CD4-positive, alpha-beta T cell treated with Interleukin-1 beta for 1 hour (primary cell): ENCODE measurements around the gene NPEPL1.
"Not testable (repeated sequence)": the region's sequence is repeated elsewhere in the genome, so short reads cannot be mapped to it uniquely, and the experiment has no call there.

Source experiments
- DNase-seq, 2 donors: peaks; one replicate each; pipeline ENCODE4 v3.0.0-alpha.2; 2020 to 2022

The NPEPL1 gene, protein sequence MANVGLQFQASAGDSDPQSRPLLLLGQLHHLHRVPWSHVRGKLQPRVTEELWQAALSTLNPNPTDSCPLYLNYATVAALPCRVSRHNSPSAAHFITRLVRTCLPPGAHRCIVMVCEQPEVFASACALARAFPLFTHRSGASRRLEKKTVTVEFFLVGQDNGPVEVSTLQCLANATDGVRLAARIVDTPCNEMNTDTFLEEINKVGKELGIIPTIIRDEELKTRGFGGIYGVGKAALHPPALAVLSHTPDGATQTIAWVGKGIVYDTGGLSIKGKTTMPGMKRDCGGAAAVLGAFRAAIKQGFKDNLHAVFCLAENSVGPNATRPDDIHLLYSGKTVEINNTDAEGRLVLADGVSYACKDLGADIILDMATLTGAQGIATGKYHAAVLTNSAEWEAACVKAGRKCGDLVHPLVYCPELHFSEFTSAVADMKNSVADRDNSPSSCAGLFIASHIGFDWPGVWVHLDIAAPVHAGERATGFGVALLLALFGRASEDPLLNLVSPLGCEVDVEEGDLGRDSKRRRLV

DNA sequence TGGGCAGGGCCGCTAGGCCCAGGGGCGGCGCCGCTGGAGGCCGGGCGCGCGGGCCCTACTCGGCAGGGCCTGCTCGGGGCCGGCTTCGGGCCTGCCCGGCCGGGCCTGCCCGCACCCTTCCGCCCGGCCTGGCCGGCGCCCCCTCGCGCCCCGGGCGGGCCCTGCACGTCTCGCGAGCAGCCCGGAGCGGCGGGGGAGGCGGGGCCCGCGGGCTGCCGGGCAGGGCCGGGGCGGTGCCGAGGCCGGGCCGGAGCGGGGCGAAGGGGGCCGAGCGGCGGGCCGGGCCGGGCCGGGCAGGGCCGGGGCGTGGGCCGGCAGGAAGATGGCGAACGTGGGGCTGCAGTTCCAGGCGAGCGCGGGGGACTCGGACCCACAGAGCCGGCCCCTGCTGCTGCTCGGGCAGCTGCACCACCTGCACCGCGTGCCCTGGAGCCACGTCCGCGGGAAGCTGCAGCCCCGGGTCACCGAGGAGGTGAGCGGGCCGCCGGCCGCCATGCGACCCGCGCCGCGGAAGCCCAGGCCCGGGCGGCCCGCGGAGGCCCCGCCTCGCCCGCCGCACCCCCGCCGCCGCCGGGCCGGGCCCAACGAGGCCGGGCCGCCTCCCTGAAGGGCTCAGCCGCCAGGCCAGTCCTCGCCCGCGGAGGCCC lies at the start of gene NPEPL1:
Gene NPEPL1, plus strand, starts transcription at position 222 of the 647 bp plus-strand sequence. Its CDS starts 101 bp downstream, at position 323.
- peak; percentile 67 to 69 for DNase-seq

DNA sequence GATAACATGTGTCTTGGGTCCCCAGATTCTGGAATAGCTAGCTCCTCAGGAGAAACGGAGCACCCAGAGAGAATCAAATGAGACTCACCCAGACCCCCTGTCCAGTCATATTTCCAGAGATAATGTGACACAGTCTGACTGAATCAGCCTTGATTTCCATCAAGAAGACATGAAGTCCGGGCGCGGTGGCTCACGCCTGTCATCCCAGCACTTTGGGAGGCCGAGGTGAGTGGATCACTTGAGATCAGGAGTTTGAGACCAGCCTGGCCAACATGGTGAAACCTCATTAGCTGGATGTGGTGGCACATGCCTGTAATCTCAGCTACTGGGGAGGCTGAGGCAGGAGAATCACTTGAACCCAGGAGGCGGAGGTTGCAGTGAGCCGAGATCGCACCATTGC lies 49.7 kb upstream of the NPEPL1 start:
- DNase-seq = not testable (repeated sequence)

DNA sequence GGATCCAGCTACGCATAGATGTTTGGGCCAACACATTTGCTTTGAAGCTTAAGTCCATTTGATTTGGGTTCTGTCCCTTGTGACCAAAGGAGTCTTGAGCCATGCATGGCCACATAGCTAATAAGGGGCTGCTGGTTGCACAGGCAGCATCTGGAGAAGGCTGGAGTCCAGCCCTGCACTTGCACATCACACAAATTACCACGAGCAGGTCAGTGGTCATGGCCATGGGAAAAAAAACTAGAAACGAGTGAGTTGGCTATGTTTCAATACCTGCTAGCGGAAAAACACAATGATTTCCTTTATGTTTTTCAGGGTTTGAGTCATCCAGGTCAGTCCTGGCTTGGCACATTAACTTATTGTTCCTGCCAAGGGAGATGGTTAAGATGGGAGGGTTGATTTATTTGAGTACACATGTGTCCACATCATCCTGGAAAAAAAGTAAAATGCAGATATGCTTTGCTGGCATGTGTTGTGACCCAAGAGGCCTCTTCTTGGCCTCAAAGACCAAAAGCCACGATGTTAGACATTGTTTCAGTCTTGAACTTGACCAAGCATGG lies 47.1 kb upstream of the NPEPL1 start:
- DNase-seq = no peak

DNA sequence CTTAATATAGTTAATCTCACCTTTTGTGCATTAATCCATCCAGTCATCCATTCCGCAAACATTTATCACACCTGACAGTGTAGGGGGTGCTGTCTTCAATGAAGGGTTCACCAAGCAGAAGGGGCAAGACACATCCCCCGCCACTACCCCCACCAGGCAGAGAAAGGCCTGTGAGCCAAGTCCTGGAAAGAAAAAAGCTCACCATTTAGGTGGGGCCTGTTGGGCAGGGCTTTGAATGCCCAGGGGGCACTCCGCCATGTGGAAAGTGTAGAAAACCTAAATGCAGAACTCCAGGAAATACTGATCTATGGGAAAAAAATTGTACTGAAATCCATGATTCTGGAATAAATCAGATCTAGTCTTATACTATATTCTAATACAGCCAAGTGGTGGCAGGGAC lies 46.3 kb upstream of the NPEPL1 start:
- no peak for DNase-seq

DNA sequence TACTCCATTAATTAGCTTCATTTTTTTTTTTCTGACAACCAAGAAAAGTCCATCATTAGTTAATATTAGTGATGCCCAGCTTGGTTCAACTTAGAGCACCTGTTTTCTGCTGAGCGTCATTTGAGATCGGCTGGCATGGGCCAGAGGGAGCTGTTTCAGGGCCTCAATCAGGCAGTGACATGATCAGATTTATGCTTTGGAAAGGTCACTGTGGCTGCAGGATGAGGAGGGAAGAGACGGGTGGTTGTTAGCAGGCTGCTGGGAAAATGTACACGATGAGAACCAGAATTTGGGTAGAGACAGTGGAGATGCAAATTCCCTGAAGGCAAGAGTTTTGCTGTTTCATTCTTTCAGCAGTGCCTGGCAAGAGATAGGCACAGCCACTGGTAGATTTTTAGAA lies 45.9 kb upstream of the NPEPL1 start:
- DNase-seq = no peak

DNA sequence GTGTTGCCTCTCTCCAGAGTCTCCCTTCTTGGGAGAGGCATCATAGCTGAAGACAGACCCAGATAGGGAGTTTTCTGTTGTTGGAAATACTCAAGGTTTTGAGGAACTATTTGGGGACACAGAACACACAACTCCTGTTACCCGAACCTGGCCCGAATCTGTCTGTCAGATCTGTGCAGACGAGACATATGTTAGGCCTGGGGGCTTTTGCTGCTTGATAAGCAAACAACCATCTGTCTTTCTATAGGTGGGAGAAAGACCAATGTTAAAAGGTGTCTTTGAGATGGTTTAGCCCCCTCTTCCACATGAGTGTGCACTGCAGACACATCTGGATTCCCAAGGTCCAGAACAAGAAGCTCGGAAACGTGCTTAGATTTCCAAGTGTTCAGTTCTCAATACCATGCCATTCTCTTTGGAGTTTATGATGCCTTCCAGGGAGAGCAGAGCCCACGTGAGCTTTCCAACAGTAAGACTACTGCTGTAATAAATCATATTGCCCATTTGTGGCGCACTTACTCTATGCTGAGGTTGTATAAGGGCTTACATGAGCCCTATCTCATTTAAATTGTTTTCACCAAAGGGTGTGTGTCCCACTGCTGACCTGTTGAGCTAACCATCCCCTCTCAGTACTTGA lies 45.3 kb upstream of the NPEPL1 start:
- DNase-seq = peak in 1 of 2 donors; percentile 16

DNA sequence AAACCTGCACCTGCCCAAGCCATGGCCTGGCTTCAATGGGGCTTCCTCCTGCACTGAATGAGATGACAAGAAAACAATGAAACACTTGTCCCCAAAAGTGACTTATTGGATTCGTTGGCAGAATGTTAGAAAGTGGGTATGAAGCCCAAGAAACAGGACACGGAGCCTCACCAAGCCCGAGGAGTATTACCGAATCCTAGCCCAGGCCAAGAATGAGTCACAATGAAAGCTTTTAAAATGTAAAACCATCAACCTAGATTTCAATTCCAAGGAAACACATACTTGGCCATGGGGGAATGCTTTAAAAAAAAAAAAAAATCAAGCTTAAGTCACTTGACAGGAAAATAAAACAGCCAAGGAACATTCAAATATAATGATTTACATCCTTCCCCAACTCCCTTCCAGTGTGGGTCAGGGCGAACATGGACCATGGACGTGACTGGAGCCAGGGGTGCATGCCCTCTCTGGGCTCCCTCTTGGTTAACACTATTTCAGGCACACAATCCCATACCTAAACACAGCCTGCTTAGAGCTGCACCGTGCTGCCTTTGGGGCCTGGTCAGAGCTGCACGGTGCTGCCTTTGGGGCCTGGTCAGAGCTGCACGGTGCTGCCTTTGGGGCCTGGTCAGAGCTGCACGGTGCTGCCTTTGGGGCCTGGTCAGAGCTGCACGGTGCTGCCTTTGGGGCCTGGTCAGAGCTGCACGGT lies 44.7 kb upstream of the NPEPL1 start:
- DNase-seq = no peak

DNA sequence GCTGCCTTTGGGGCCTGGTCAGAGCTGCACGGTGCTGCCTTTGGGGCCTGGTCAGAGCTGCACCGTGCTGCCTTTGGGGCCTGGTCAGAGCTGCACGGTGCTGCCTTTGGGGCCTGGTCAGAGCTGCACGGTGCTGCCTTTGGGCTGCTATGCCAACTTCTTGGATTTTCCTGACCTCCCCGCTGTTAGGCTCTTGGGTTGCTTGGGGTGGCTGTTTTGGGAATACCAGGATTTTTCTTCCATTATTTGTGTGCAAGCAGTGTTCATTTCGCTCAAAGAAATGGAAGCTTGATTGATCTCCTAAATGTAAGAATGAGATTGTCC lies 44.1 kb upstream of the NPEPL1 start:
- not testable (repeated sequence) for DNase-seq

DNA sequence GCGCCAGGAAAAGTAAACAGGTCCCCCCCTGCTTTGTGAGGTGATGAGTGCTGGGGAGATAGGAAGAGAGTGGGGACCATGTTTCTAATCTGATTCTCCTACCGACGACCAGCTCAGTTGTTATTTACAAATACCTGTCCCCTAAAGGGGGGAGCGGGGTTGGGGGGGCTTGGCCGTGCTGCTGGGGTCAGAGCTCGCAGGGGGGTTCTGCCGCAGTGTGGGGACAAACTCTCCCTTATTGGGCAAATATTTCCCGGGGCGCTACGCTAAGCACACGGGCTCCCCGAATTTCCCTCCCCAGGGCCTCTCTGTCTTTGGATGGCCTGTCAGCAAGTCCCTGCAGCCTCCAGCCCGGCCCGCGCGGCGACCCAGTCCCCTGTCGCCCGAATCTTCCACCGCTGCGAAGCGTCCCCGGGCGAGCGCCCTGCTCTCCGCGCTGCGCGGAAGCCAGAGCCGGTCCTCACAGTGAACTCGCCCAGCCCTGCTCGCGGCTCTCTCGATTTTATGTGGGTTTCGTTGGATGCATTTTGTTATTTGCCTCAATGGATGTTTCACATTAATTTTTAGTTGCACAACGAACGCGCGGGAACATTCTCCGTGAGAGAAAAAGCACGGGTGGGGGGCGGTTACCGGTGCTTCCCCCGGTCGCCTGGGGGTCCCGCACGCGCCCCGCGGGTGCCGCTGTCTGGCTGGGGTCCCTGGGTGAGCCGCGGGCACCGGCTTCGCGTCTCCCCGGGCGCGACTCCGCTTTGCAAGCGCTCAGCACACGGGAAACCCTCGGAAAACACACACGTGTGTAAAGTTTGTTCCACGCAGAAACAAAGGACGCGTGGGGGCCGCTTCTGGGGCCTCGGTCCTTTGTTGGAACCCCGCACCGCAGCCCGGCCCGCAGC lies 43.1 kb upstream of the NPEPL1 start:
- DNase-seq = peak; percentile 11 to 40

DNA sequence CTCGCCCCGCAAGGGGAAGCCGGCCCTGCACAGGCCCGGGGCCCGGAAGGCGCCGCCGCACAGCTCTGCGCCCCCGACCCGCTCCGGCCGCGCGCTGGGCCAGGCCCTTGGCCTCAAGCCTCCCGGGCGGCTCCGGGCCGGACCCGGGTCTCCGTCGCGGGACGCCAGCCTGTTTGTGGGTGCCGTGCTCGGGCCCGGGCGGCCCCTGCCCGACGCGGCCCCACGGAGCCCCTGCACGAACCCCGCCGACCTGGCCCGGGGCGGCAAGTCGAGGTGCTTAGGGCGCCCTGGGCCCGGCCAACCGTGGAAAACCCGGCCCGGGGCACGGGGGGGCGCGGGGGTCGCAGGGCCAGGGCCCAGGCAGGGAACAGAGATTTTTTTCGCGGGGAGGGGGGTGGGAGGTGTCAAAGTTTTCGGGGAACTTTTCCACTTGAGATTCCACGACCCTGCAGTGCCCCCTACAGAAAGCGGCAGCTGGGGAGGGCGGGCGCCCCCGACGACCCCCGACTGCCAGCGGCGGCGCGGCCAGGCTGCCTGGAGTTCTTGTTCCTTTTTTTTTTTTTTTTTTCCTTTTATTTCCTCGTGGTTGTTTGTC lies 42.3 kb upstream of the NPEPL1 start:
- DNase-seq = peak; percentile 32 to 37

DNA sequence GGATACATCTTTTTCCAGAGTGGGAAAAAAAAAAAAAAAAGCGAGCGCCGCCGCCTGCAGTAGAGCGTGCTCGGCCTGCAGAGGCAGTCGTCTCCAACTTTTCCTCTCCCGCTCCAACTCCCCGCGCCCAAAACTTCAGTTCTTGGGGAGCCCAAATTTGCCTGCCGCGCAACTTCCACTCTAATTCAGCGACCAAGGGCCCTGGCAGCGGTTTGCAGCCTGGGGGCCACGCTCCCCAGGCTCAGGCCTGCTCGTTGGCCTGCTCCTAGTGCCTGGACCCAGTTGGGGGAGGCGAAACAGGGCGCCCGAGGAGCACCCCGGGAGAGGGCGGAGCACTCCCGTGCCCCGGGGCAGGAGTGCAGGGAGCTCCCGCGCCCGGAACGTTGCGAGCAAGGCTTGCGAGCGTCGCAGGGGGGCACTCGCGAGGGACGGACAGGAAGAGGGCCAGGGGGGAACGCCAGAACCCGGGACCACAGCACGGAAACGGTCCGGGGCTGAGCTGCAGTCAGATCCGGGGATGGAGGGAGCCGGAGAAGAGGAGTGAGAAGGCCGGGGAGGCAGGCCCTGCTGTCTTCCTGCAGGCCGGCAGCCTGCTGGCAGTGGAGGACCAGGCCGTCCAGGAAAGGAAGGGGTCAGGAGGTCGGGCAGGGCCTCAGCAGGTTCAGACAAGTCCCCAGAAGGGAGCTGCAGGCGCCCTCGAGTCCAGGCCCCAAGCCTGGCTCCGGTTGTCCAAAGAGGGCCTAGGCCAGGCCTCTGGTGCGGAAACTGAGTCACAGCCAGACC lies 41.6 kb upstream of the NPEPL1 start, which contains the start of gene STX16:
Gene STX16, plus strand, starts transcription at position 508 of the 783 bp plus-strand sequence. CDS start 724 bp downstream, outside the sequence.
- peak; percentile 87 to 89 for DNase-seq

DNA sequence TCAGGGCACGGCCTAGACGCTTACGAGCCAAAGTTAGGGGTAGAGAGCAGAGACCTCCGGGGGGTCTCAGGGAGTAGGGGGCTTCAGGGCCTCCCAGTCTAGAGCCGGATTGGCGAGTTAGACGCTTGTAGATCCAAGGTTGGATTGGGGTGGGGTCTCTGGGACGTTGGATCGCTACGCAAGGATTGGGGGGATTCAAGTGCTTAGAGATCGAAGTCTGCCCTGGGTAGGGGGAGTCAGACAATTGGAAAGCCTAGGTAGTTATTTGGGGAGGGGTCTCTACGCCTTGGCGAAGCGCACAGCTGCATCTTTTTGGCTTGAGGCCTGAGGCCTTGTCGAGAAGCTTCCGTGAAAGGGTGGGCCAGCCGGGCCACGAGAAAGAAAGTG lies 41.0 kb upstream of the NPEPL1 start:
- DNase-seq = peak in 1 of 2 donors; percentile 12

DNA sequence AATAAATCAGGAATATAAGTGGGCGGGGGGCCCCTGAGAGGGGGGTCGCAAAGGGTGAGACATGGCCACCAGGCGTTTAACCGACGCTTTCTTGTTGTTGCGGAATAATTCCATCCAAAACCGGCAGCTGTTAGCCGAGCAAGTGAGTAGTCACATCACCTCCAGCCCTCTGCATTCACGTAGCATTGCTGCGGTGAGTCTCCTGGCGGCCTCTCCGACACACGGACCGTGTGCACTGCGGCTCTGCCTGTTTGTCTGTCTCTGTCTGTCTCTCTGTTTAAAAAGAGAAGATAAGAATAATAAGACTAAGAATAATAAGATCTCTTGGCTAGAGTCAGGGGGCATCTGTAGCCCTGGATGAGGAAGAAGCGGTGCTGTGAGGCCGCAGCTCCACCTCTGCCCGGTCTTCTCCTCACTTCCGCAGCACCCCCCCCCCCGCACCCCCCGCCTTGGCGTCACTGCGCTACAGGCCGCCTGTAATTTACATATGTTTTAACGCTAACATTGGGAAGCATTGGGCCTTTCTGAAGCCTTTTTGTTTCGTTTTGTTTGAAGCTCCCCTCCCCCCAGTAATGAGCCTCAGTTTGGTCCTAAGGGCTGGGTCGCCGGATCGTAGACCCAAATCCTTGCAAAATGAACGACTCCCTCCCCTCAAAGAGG lies 40.5 kb upstream of the NPEPL1 start:
- peak; percentile 81 to 84 for DNase-seq

DNA sequence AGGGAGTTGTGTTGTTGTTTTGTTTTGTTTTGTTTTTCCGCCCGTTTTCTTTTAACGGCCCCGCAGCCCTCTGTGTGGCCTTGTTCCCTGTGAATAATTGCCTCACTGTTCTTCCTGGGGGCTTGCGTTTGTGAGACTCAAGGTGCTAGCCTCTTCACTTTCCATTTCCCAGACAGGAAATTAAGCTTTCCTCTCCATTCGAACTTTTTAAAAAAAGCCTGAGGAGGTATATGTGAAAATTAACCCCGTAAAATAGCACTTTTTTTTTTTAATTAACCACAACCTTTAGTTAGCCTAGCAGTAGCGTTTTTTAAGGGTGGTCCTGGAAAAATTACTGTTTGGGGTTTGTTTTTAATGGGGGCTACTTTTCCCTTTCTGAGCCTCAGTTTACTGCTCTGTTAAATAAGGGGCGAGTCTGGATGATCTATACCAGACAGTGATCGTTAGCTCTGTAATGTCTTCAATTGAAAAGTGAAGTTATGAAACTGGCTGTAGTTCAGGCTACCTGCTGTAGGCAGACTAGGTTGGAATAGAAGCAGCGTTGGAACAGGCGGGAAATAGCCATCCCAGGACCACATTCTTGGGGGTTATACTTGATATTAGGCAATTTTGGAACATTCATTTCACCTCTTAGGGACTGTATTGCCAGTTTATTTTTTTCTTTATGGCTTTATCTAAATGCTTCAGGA lies 39.9 kb upstream of the NPEPL1 start:
- peak in 1 of 2 donors; percentile 28 for DNase-seq

DNA sequence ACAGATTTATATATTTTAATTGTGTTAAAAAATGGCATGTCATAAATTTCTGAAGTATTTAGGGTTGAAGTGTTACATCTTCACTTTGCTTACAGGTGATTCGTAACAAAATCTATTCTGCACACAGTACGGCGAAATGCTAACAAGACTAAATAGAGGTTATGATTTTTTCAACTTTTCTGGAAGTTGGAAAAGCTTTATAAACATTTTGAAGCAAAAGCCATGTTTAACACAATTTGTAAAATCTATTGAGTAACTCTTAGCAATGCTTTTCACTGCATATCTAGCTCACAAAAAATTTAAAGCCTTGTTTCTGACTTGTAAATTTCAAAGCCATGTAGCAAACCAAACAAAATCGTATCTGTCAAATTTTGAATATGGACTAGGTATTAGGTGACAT lies 38.3 kb upstream of the NPEPL1 start:
- DNase-seq = no peak

DNA sequence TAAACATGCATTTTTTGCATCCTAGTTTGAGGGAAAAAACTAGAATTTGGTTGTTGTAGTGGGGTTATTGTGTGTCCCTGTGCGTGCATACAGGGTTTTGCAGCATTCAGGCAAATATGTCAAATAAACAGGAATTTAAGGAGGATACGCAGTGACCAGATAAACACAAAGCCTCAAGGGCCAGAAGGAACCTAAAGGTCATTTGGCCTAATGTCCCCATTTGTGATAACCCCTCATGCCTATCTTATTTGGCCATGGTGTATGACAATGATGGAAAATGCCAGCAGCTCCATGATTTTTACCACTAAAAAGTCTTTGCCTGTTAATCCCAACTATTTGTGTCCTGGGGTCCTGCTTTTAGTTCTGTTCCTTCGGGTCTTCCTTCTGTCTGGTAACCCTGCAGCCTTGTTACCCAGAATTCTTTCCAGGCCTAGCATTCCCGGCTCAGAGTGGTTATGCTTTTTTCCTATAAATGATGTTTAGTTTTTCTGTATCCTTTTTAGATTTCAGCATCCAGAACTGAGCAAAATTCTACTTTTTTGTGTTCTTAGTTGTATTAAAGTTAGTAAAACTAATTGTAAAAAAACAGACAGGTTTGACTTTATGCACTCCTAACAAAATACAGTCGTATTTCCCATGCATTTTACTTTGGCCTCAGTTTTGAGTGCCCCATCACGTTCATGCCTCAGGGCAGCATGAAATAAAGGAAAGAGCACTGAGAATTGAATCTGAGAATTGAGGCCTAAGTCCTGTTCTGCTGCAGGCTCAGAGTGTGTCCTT lies 37.1 kb upstream of the NPEPL1 start:
- DNase-seq = no peak

DNA sequence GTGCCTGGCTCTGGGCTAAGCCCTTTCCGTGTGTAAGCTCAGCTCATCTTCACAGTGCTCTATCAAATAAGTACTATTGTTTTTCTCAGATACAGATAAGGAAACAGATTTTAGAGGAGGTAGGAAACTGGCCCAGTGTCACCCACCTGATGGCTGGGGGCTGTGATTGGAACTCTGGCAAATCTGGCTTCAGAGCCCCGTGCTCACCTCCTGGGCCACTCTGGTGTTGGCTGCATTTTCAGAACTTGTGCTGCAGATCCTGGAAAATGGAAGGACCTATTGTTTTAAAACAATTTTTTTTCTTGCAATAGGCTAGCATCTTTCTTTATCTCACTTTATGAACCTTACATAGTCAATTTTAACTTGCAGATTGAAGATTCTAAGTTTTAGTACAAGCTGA lies 35.8 kb upstream of the NPEPL1 start:
- no peak for DNase-seq

DNA sequence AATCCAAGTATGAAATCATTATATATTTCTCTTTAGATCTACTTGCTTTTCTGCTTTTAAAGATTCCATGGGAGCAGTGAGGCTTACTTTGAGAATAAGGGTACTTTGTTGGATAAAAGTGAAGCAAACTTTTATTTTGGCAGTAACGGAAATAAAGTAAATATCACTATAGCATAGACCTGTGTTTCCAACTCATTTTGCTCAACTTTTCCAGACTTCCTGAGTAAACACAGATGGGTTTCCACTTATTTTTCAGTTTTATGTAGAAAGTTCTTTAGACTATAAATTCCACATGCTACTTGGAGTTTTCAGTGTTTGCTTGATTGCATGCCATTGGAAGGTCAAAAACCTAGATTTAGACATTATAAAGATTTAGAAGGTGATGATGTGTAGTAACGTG lies 35.3 kb upstream of the NPEPL1 start:
- no peak for DNase-seq
